Sciatic nerve (tissue), 2 donors: ENCODE results near the gene MAGI1. TPM values are rescaled to one million over a fixed set of nuclear protein-coding genes. Genes with fewer than 3 reads are reported as not detected.
"Not testable (repeated sequence)": the region's sequence is repeated elsewhere in the genome, so short reads cannot be mapped to it uniquely, and the experiment has no call there.

Source experiments
- ATAC-seq: fragments of 200-7000 bp; cut with Tn5 transposase; one replicate; pipeline ENCODE4 v1.9.1; 2020; ENCODE audit warnings: mild to moderate bottlenecking, moderate library complexity
- DNase-seq: peaks from one replicate; pipeline ENCODE4 v3.0.0-alpha.2; 2020; ENCODE audit warnings: low spot score
- intact Hi-C: fragments of 100-400 bp; cut with DNase I; formaldehyde crosslinking; loops from one replicate; pipeline ENCODE4 v1.14.2; 2022
- total RNA-seq: library from RNA; stranded (reverse); fragmentation: NEBNext Ultra II Directional; extraction: Animal tissue kit (Norgen Biotek cat#: 25700); gene quantifications from one replicate; pipeline ENCODE4 v1.2.1, GENCODE V29; 2021
- donor health status: DM: no; HTN: no; CAD: no.
- donor health status: DM: no; HTN: no; CAD: no.

The MAGI1 gene
- total RNA-seq, 1 donor from 2014 or later: 64.6 TPM

DNA sequence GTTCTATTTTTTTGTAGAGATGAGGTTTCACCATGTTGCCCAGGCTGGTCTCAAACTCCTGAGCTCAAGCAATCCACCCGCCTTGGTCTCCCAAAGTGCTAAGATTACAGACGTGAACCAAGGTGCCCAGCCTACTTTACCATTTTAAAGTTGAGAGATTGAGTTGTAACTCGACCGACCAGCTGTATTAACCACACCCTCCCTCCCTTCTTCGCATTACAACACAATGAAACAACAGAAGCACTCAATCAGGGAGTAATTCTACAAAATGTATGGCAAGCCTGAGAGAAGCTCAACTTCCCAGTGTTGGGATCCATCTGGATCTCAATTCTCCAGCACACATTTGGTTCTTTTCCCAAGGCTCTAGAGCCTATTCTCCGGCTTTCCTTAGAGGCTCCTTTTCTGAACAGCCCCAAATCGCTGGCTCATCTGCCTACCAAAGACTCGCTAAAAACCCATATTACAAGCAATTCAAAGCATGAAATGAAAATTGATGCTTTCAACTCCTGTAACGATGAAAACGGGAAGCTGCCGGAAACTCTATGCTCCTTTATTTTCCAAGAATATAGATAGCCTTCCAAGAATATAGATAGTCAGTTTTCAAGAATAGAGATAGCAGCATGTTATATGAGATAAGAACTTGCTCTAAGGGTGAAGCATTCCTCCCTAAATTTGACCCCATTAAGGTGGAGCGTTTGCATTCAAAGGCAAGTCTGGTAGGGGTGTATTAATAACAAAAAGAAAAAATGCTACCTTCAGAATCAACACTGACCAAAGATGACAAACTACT lies 450.9 kb downstream of the MAGI1 start:
- DNase-seq (no peak), ATAC-seq (no peak)
- intact Hi-C loops: no loop called here

GRCh38 chr3:65584913-65585312 lies 453.8 kb downstream of the MAGI1 start:
- no peak for DNase-seq
- ATAC-seq: no peak
- intact Hi-C loops: no loop called here

DNA sequence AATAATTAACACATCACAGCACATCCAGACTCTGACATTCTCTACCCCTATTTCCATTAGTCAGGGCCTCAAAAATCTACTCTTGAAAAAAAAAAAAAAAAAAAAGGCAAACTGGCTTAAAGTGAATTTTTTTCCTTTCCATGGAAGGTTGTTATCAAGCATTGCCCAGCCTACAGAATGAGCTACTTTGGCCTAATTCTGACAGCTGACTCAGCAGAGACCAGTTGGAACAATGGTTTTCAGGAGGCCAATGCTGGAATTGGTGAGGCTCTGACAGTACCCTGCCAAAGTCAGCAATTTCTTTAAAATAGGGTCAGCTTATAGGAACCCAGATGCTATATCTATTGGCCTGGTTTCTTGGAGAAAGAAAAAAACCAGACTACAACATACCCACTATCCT lies 454.7 kb downstream of the MAGI1 start:
- DNase-seq: no peak
- ATAC-seq: no peak

GRCh38 chr3:65583188-65583587 lies 455.5 kb downstream of the MAGI1 start:
- ATAC-seq (no peak), DNase-seq (no peak)
- intact Hi-C loops: no loop called here

More for the DNA sequence above, 454.7 kb downstream of the MAGI1 start:
- intact Hi-C loops: no loop called here

DNA sequence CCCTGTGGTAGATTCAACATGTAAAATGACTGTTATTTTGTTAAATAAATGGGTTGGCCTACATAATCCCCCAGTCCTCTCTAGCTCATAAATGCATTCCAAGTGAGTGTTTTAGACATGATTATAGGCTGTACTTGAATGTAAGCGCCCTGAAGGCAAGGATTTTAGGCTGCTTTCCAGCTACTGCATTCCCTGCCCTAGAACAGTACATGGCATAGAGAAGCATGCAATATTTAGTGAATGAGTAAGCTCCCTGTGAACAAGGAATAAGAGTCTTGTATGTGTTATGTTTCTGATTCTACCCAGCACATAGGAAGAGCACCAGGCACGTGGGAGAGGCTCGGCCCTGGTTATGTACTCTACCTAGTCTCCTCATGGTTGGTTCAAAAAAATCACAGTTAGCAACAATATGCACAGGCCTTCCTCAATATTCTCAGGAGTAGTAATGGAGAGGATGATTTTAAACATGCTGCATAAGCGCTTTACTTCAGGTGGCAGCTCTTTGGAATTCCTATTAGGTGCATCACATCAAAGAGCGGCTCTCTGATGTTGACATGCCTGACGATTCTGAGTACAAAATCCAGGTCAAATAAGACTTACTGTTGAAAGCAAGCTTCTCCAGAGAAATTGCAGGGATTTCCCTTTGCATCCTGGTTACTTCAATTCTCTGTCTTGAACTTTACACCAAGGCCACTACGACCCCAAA lies 456.6 kb downstream of the MAGI1 start:
- intact Hi-C loops: no loop called here
- DNase-seq (no peak), ATAC-seq (no peak)

DNA sequence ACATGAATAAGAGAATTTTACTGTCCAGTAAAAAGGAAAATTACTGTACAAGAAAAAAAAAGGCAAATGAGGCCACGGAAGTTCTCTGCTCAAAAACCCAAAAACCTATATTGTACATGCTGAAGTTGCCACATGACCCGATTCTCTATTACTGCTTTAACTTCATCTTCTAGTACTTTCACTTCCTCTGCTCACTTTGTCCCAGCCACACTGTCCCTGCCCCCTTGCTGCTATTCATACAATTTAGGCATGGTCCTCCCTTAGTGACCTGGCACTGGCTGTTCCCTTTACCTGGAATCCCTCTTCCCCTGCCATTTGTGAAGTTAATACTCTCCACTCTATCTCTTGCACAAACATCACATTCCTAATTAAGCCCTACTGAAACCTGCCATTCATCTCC lies 457.4 kb downstream of the MAGI1 start:
- ATAC-seq: no peak
- intact Hi-C loops: no loop called here
- DNase-seq: no peak

DNA sequence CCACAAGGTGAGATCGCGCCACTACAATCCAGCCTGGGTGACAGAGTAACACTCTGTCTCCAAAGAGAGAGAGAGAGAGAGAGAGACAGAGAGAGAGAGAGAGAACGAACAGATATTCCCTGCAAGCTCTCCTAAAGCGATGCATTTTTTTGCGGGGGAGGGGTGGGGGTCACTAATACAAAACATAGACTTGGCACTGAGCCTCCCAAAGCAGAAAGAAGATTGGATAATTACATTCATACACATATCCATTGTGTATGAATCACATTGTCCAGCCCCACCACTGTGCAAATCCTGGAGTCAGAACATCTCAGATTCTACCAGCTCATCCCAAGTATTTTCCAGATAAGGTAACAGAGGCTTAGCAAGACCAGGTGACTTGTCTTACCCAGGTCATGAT lies 459.9 kb downstream of the MAGI1 start:
- intact Hi-C loops: no loop called here
- no peak for ATAC-seq
- no peak for DNase-seq

GRCh38 chr3:65577843-65578430 lies 460.8 kb downstream of the MAGI1 start:
- DNase-seq (no peak), ATAC-seq (peak; percentile 26)
- intact Hi-C loops: no loop called here

DNA sequence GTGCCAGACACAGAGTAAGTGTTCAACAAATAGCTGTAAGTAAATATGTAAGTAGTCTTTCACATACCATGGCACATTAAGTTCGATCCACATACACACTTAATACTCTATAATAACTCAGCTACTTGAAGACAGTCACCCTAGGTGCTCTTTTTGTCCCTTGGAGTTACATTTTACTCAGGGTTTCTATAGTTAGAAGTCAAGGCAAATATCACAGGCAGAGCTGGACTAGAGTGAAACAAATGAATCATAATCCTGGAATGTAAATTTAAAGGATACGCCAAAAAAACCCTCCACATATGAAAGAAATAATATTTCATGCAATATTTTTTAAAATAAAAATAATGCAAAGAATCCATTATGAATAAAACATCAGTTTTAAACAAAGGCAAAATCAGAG lies 461.8 kb downstream of the MAGI1 start:
- ATAC-seq (no peak), DNase-seq (no peak)
- intact Hi-C loops: no loop called here

DNA sequence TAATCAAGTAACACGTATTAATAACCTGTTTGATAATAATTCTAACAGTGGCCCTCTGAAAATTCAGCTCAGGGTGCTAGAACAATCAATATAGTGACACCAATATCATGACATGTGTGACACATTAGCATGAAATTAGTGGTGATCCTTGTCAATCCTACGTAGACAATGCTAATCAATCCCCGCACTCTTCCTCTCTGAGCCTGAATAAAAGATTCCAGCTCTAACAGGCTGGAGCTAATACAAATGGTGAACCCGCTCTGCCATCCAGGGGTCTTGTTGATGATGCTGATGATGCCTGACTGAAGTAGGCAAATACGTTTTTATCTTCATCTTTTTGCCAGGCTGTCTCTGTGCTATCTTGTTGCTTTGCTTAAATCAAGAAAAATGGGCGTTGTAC lies 462.5 kb downstream of the MAGI1 start:
- ATAC-seq: no peak
- intact Hi-C loops: no loop called here

GRCh38 chr3:65575376-65575840 lies 463.3 kb downstream of the MAGI1 start:
- no peak for DNase-seq
- intact Hi-C loops: no loop called here
- ATAC-seq: no peak

More for the DNA sequence above, 462.5 kb downstream of the MAGI1 start:
- no peak for DNase-seq

GRCh38 chr3:65573548-65574116 lies 465.1 kb downstream of the MAGI1 start:
- DNase-seq (no peak), ATAC-seq (no peak)
- intact Hi-C loops: no loop called here

DNA sequence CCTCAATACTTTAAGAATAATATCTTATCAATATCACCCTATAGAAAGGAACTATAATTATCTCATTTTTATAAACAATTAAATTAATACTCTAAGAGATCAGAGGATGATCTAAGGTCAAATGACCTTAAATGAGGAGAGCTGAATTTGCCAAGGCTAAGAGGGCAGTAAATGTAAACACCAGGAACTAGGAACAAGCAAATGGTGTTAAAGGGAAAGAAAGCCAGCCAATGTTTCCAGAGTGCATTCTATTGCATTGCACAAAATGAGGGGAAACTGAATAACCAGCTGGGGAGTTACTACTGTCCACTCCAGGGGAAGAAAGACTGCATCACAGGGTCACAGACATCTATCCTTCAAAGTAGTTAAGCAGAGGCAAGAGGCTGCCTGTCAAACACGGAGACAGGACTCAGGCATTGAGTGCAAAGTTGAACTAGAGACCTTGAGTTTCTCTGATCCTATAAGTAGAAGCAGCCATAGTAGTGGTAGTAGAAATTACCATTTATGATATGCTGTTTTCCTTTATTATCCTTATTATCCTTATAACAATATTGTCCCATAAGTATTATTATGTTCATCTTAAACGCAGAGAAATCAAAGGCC lies 466.4 kb downstream of the MAGI1 start:
- intact Hi-C loops: no loop called here
- no peak for DNase-seq
- no peak for ATAC-seq

DNA sequence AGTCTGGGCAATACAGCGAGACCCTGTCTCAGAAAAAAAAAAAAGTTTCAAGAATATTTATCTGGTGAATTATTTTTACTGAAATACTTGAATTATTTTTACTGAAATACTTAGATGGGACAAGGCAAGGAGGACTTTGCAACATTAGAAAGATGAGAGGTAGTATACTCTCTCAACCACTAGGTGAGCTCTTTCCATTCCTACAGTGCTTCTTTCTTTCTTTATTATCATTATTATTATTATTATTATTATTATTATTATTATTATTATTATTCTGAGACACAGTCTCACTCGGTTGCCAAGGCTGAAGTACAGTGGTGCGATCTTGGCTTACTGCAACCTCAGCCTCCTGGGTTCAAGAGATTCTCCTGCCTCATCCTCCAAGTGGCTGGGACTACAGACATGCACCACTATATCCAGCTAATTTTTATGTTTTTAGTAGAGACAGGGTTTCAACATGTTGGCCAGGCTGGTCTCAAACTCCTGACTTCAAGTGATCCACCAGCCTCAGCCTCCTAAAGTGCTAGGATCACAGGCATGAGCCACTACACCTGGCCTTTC lies 468.8 kb downstream of the MAGI1 start:
- intact Hi-C loops: no loop called here
- DNase-seq: no peak
- ATAC-seq: no peak

DNA sequence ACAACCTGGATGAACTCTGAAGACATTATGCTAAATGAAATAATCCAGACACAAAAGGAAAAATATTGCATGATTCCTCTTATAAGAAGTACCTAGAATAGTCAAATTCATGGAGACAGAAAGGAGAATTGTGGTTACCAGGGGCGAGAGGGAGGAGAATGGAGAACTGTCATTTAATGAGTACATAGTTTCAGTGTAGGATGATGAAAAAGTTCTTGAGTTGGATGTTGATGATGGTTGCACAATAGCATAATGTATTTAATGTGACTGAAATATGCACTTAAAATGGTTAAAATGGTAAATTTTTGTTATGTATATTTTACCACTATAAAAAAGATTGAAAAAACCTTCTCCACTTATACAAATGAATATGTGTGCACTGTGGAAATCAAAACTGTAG lies 469.6 kb downstream of the MAGI1 start:
- intact Hi-C loops: no loop called here
- no peak for DNase-seq
- no peak for ATAC-seq

DNA sequence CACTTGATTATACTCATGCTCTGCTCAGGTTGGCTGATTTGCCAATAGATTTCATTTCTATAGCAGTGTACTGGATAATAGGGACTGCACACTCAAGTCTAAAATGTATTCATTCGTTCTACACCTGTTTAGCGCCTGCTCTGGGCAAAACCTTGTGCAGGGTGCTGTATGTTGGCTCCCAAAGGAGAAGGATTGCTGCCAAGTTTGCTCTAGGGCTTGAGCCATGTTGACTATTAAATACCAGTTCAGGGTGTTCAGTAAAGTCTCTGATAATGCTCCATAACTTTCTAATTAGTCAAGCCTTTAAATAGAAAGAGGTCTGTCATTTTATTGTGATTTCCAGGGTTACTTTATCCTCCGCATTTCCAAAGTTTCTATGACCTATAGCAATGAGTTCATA lies 470.2 kb downstream of the MAGI1 start:
- intact Hi-C loops: no loop called here

DNA sequence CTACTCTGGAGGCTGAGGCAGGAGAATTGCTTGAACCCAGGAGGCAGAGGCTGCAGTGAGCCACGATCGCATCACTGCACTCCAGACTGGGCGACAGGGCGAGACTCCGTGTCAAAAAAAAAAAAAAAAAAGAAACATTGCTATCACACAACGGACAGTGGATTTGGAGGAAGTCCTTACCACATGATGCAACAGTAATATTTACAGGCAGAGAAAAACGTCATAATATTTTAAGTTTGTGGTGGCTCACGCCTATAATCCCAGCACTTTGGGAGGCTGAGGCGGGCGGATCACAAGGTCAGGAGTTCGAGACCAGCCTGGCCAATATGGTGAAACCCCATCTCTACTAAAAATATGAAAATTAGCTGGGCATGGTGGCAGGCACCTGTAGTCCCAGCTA lies 473.0 kb downstream of the MAGI1 start:
- DNase-seq, intact Hi-C loops, ATAC-seq: not testable (repeated sequence)

More for the DNA sequence above, 470.2 kb downstream of the MAGI1 start:
- ATAC-seq (no peak), DNase-seq (no peak)

- intact Hi-C loops: no loop called here
- no peak for DNase-seq
- no peak for ATAC-seq
Observed at GRCh38 chr3:65564483-65564882, 474.2 kb downstream of the MAGI1 start.

DNA sequence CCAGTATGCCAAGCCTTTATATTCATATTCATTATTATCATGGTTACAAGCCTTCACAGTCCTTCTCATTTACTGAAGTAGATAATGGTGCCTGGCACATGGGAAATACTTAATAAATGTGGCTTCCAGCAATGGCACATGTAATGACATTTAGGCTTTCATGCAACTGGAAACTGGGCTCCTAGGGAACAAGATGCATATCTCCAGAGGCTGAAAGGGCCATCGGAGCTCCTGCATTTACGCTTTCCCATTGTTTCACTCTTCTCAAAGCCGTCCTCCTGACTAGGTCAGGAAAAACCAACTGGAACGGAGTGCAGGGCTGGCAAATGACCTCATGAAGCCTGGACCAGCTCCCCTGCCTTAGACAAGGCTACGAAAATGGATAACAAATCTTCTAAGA lies 474.9 kb downstream of the MAGI1 start:
- intact Hi-C loops: no loop called here
- no peak for DNase-seq
- no peak for ATAC-seq
